ENCODE results near the gene ZNF511.

Gene ZNF511

GRCh38 chr10:133299224-133299623 is 9.5 kb upstream of the ZNF511 start:
- TF ChIP-seq CTCF (IDR thresholded peaks at IDR 0.05; ENCODE audit: borderline replicate concordance, control extremely low read depth, extremely low read depth, insufficient read depth, missing control alignments): no peak
- no peak for DNase-seq (ENCODE audit: low spot score)
- in situ Hi-C loops (cut with MboI; ENCODE audit: low sequenced_read_pairs, unreplicated experiment): no loop called here

DNA sequence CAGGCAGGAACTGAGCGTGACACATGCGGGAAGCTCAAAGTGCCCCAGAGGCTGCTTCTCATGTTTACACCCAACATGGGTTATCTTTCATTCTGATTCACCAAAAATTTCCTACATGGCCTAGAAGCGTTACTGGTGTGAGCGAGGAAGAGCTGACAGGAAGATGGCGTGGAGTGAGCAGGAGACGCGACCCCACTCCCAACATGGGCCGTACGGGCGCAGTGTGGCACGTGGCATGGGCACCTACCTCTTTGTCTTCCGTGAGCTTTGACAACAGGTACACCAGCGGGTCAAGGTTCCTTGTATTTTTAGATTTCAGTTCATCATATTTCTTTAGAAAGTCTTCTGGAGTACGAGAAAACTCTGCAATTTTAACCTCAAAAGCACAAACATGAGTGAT is 9.0 kb upstream of the ZNF511 start:
- in situ Hi-C loops (cut with MboI; ENCODE audit: low sequenced_read_pairs, unreplicated experiment): no loop called here
- TF ChIP-seq CTCF (IDR thresholded peaks at IDR 0.05; ENCODE audit: borderline replicate concordance, control extremely low read depth, extremely low read depth, insufficient read depth, missing control alignments): no peak
- DNase-seq (ENCODE audit: low spot score): no peak

DNA sequence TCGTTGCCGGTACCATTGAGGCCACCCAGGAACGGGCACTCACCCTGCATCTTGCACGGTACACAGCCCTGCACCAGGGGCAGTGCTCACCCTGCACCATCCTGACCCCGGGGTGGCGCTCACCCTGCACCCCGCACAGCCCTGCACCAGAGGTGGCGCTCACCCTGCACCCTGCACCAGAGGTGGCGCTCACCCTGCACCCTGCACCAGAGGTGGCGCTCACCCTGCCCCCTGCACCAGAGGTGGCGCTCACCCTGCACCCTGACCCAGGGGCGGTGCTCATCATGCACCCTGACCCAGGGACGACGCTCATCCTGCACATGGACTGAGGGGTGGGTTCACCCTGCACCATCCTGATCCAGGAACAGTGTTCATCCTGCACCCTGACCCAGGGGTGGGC is 6.5 kb upstream of the ZNF511 start:
- in situ Hi-C loops (cut with MboI; ENCODE audit: low sequenced_read_pairs, unreplicated experiment): no loop called here
- no peak for DNase-seq (ENCODE audit: low spot score)
- no peak for TF ChIP-seq CTCF (IDR thresholded peaks at IDR 0.05; ENCODE audit: borderline replicate concordance, control extremely low read depth, extremely low read depth, insufficient read depth, missing control alignments)

DNA sequence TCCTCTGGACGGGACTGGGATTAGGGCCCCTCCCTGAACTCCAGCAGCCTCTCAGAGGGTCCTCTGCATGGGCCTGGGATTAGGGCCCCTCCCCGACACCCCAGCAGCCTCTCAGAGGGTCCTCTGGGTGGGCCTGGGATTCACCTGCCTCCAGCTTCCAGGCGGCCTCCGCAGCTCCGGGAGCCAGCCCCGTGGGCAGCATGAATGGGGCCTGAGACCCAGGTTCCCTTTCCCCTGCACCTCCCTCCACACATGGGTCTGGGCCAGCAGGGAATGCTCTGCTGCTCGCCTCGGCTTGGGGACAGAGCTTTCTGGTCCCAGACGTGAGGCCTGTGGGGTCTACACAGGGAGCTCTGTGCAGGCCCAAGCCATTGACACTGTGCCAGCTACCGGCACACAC is 5.5 kb upstream of the ZNF511 start:
- no peak for DNase-seq (ENCODE audit: low spot score)
- no peak for TF ChIP-seq CTCF (IDR thresholded peaks at IDR 0.05; ENCODE audit: borderline replicate concordance, control extremely low read depth, extremely low read depth, insufficient read depth, missing control alignments)
- in situ Hi-C loops (cut with MboI; ENCODE audit: low sequenced_read_pairs, unreplicated experiment): no loop called here

- no peak for TF ChIP-seq CTCF (IDR thresholded peaks at IDR 0.05; ENCODE audit: borderline replicate concordance, control extremely low read depth, extremely low read depth, insufficient read depth, missing control alignments)
- in situ Hi-C loops (cut with MboI; ENCODE audit: low sequenced_read_pairs, unreplicated experiment): no loop called here
- no peak for DNase-seq (ENCODE audit: low spot score)
Observed at GRCh38 chr10:133306097-133306476, 2.6 kb upstream of the ZNF511 start.

GRCh38 chr10:133306941-133307379 is 1.8 kb upstream of the ZNF511 start:
- no peak for DNase-seq (ENCODE audit: low spot score)
- TF ChIP-seq CTCF (IDR thresholded peaks at IDR 0.05; ENCODE audit: borderline replicate concordance, control extremely low read depth, extremely low read depth, insufficient read depth, missing control alignments): no peak
- in situ Hi-C loops (cut with MboI; ENCODE audit: low sequenced_read_pairs, unreplicated experiment): no loop called here
